Neutrophil (primary cell): ENCODE results near the gene FFAR2.

Source experiments
- H3K27ac ChIP-seq: fragments of 200-600 bp; sonication (generic); 2 replicates; pipeline ENCODE4 v1.5.1; 2016; ENCODE audit warnings: mild to moderate bottlenecking, moderate library complexity
- H3K27me3 ChIP-seq: fragments of 200-600 bp; sonication (generic); 2 replicates; pipeline ENCODE4 v1.6.0; 2016; ENCODE audit warnings: mild to moderate bottlenecking
- H3K36me3 ChIP-seq: fragments of 200-600 bp; sonication (generic); 2 replicates; pipeline ENCODE4 v1.5.1; 2017
- H3K4me1 ChIP-seq, 2 experiments: fragments of 200-600 bp in 1 of 2; sonication (generic) in 1 of 2; 1 replicate in 1 of 2; 2 replicates in 1 of 2; pipeline versions ENCODE4 v1.5.1 to v1.6.1; 2013 to 2016; ENCODE audit warnings: low read depth in 1 of 2, low read length in 1 of 2, mild to moderate bottlenecking in 1 of 2, moderate library complexity in 1 of 2; ENCODE audit not compliant: control insufficient read depth in 1 of 2, insufficient read depth in 1 of 2
- H3K4me3 ChIP-seq, 2 experiments: fragments of 200-600 bp in 1 of 2; sonication (generic) in 1 of 2; 1 replicate in 1 of 2; 2 replicates in 1 of 2; pipeline ENCODE4 v1.5.1; 2013 to 2016; ENCODE audit warnings: low read depth in 1 of 2, low read length in 1 of 2, mild to moderate bottlenecking in 1 of 2, moderate library complexity in 1 of 2
- H3K9me3 ChIP-seq: fragments of 200-600 bp; sonication (generic); 2 replicates; pipeline ENCODE4 v1.5.1; 2016
- CTCF ChIP-seq: fragments of 200-600 bp; sonication (generic); IDR thresholded peaks from 2 replicates; pipeline ENCODE4 v1.5.1; 2016; ENCODE audit warnings: antibody characterized with exemption

Gene FFAR2

GRCh38 chr19:35403116-35403760 lies 44.8 kb upstream of the FFAR2 start:
- Histone ChIP-seq H3K27me3 (no peaks in the 10 kb centered on the region), H3K4me1 (peaks cover 2% of the 10 kb centered on the region in 2 experiments), H3K36me3 (no peaks in the 10 kb centered on the region), H3K4me3 (no peak overlapping the region), H3K27ac (no peak overlapping the region), H3K9me3 (no peaks in the 10 kb centered on the region)
- no peak for TF ChIP-seq CTCF

GRCh38 chr19:35404879-35405622 lies 43.0 kb upstream of the FFAR2 start:
- peaks cover 9 to 10% of the 10 kb centered on the region in 2 experiments for H3K4me1 ChIP-seq
- no peaks in the 10 kb centered on the region for H3K36me3 ChIP-seq
- no peak overlapping the region for H3K27ac ChIP-seq
- TF ChIP-seq CTCF, result no peak
- H3K27me3 ChIP-seq, result peaks cover 12% of the 10 kb centered on the region
- H3K4me3 ChIP-seq, result no peak overlapping the region
- no peaks in the 10 kb centered on the region for H3K9me3 ChIP-seq

- H3K27me3 ChIP-seq, result peaks cover 26% of the 10 kb centered on the region
- H3K4me3 ChIP-seq, result no peak overlapping the region
- TF ChIP-seq CTCF, result no peak
- H3K9me3 ChIP-seq, result no peaks in the 10 kb centered on the region
- H3K27ac ChIP-seq, result no peak overlapping the region
- H3K36me3 ChIP-seq, result no peaks in the 10 kb centered on the region
- peaks cover 9 to 10% of the 10 kb centered on the region in 2 experiments for H3K4me1 ChIP-seq
These were observed 40.4 kb upstream of the FFAR2 start for GRCh38 chr19:35407619-35408018.

GRCh38 chr19:35408284-35409171 lies 39.5 kb upstream of the FFAR2 start:
- H3K9me3 ChIP-seq, result no peaks in the 10 kb centered on the region
- H3K4me1 ChIP-seq, result peaks cover 9 to 10% of the 10 kb centered on the region in 2 experiments
- H3K4me3 ChIP-seq, result no peak overlapping the region
- peaks cover 27% of the 10 kb centered on the region for H3K27me3 ChIP-seq
- no peak for TF ChIP-seq CTCF
- no peaks in the 10 kb centered on the region for H3K36me3 ChIP-seq
- peak overlapping the region; percentile 37 for H3K27ac ChIP-seq

- peaks cover 33% of the 10 kb centered on the region for H3K27me3 ChIP-seq
- no peak overlapping the region for H3K4me3 ChIP-seq
- peaks cover 9 to 10% of the 10 kb centered on the region in 2 experiments for H3K4me1 ChIP-seq
- H3K27ac ChIP-seq, result no peak overlapping the region
- H3K9me3 ChIP-seq, result no peaks in the 10 kb centered on the region
- no peak for TF ChIP-seq CTCF
- H3K36me3 ChIP-seq, result no peaks in the 10 kb centered on the region
These were observed 38.9 kb upstream of the FFAR2 start for GRCh38 chr19:35409191-35409590.
